Central memory CD8-positive, alpha-beta T cell (primary cell): ENCODE data around the gene BCAS2.

Experiments
- ATAC-seq: fragments of 150-1000 bp; cut with Tn5 transposase; replicated peaks from 2 replicates; pipeline ENCODE4 v1.10.0; 2022; ENCODE audit warnings: mild to moderate bottlenecking, moderate FRiP score, moderate number of reproducible peaks; ENCODE audit not compliant: poor library complexity, severe bottlenecking; ENCODE audit errors: extremely low read depth
- DNase-seq, 2 donors: peaks; one replicate each; pipeline ENCODE4 v3.0.0; 2021; ENCODE audit warnings: low spot score in 2 of 2
- H3K27ac Mint-ChIP-seq: one replicate; pipeline ENCODE4 v1.8.0; 2022; ENCODE audit warnings: low read depth, mild to moderate bottlenecking, moderate library complexity, mixed read lengths
- H3K27me3 Mint-ChIP-seq: one replicate; pipeline ENCODE4 v1.8.0; 2022; ENCODE audit warnings: mixed read lengths
- H3K36me3 Mint-ChIP-seq: one replicate; pipeline ENCODE4 v1.8.0; 2022; ENCODE audit warnings: mild to moderate bottlenecking, moderate library complexity, mixed read lengths; ENCODE audit not compliant: insufficient read depth
- H3K4me1 Mint-ChIP-seq: one replicate; pipeline ENCODE4 v1.8.0; 2022; ENCODE audit warnings: mixed read lengths
- H3K4me3 Mint-ChIP-seq: one replicate; pipeline ENCODE4 v1.8.0; 2022; ENCODE audit warnings: mild to moderate bottlenecking, moderate library complexity, mixed read lengths
- H3K9me3 Mint-ChIP-seq: one replicate; pipeline ENCODE4 v1.8.0; 2022; ENCODE audit warnings: mixed read lengths

BCAS2 gene

DNA sequence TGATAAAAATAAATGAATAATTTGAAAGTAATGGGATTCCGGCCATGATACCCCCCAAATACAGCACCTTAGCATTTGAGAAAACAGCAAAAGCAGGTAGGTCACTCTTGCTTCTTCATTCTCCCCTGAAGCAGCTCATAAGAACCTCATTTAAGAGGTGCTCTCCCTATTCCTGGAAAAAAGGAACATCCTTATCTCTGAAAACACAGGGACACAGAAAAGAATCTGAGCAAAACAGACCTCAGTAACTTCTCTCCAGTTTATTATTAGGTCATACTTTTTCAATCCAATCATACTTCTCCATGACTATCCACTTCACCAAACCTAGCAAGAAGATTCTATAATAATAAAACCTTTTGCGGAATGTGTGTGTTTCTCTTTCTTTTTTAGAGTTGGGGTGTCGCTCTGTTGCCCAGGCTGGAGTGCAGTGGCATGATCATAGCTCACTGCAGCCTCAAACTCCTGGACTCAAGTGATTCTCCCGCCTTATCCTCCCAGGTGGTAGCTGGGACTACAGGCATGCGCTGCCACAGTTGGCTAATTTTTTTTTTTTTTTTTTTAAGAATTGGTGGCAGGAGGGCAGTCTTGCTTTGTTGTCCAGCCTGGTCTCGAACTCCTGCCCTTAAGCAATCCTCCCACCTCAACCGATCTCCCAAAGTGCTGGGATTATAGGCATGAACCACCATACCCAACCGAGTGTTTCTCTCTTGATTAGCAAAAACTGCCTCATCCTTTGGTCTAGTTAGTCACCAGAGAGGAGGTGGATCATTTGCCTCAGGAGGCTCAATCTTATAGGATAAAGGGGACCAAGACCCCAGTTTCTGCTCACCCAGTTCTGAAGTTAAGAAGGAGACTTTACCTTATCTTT, 59.8 kb downstream of the BCAS2 start:
- no peak for ATAC-seq

More for the DNA sequence above, 59.8 kb downstream of the BCAS2 start:
- H3K4me1 Mint-ChIP-seq = no peaks in the 10 kb centered on the region
- no peak overlapping the region for H3K27ac Mint-ChIP-seq
- no peak overlapping the region for H3K4me3 Mint-ChIP-seq
- peaks cover 10% of the 10 kb centered on the region for H3K27me3 Mint-ChIP-seq
- DNase-seq = no peak
- H3K36me3 Mint-ChIP-seq = no peaks in the 10 kb centered on the region
- H3K9me3 Mint-ChIP-seq = no peaks in the 10 kb centered on the region
